ENCODE measurements around the gene GNPTG. TPM values are rescaled to one million over a fixed set of nuclear protein-coding genes. Genes with fewer than 3 reads are reported as not detected.

The GNPTG gene
- total and polyA plus RNA-seq, 9 of the 15 experiments (the other 6 are each of a cell fraction or from before 2014, with no cell fraction given): 0.69 to 33.3 (median 13.6) TPM

DNA sequence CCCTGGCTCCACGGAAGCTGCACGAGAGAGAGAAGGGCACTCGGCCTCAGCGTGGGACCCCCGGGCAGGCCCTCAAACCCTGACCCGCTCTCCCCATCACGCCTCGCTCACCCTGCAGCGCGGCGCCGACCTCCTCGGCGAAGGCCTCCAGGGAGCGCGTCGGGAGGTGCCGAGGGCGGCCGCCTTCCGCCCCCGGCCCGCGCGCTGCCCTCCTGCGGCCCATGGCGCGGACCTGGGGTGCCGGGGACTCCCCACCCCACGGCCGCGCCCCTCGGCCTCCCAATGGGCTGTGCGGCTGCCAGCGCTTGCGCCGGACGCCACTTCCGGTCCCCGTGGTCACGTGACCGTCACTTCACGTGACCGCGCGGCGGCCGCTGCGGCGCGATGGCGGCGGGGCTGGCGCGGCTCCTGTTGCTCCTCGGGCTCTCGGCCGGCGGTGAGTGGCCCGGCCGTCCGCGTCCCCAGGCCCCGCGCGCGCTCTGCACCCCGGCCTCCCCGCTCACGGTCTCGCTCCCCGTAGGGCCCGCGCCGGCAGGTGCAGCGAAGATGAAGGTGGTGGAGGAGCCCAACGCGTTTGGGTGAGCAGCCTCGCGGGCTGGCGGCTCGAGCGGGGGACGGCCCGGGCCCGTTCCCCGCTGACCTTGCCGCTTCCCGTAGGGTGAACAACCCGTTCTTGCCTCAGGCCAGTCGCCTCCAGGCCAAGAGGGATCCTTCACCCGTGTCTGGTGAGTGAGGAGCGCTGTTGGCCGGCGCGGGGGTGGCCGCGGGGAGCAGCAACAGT lies at the start of gene GNPTG, which contains the start of gene TSR3 (continued):
- no peak for TF ChIP-seq FOXJ2 (tag; IDR thresholded peaks at IDR 0.05)
- TF ChIP-seq, protein P1, sequence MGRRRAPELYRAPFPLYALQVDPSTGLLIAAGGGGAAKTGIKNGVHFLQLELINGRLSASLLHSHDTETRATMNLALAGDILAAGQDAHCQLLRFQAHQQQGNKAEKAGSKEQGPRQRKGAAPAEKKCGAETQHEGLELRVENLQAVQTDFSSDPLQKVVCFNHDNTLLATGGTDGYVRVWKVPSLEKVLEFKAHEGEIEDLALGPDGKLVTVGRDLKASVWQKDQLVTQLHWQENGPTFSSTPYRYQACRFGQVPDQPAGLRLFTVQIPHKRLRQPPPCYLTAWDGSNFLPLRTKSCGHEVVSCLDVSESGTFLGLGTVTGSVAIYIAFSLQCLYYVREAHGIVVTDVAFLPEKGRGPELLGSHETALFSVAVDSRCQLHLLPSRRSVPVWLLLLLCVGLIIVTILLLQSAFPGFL (CRISPR knock-in tag; IDR thresholded peaks at IDR 0.05): no peak
- peak; percentile 97 for TF ChIP-seq RAD51 (IDR thresholded peaks at IDR 0.05; ENCODE audit: borderline replicate concordance, low read depth)
- TF ChIP-seq, protein P2, sequence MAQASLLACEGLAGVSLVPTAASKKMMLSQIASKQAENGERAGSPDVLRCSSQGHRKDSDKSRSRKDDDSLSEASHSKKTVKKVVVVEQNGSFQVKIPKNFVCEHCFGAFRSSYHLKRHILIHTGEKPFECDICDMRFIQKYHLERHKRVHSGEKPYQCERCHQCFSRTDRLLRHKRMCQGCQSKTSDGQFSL (CRISPR knock-in tag; IDR thresholded peaks at IDR 0.05): no peak
- TF ChIP-seq, protein P2 (tag; IDR thresholded peaks at IDR 0.05): no peak
- TF ChIP-seq NR1H2 (CRISPR knock-in tag; IDR thresholded peaks at IDR 0.05): no peak
- TF ChIP-seq PHF20 (IDR thresholded peaks at IDR 0.05; ENCODE audit: partially characterized antibody): peak; percentile 97
- TF ChIP-seq, protein P3, sequence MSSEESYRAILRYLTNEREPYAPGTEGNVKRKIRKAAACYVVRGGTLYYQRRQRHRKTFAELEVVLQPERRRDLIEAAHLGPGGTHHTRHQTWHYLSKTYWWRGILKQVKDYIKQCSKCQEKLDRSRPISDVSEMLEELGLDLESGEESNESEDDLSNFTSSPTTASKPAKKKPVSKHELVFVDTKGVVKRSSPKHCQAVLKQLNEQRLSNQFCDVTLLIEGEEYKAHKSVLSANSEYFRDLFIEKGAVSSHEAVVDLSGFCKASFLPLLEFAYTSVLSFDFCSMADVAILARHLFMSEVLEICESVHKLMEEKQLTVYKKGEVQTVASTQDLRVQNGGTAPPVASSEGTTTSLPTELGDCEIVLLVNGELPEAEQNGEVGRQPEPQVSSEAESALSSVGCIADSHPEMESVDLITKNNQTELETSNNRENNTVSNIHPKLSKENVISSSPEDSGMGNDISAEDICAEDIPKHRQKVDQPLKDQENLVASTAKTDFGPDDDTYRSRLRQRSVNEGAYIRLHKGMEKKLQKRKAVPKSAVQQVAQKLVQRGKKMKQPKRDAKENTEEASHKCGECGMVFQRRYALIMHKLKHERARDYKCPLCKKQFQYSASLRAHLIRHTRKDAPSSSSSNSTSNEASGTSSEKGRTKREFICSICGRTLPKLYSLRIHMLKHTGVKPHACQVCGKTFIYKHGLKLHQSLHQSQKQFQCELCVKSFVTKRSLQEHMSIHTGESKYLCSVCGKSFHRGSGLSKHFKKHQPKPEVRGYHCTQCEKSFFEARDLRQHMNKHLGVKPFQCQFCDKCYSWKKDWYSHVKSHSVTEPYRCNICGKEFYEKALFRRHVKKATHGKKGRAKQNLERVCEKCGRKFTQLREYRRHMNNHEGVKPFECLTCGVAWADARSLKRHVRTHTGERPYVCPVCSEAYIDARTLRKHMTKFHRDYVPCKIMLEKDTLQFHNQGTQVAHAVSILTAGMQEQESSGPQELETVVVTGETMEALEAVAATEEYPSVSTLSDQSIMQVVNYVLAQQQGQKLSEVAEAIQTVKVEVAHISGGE (CRISPR knock-in tag; IDR thresholded peaks at IDR 0.05): peak in 1 of 3 experiments; percentile 34; a peak in 1 of 6 replicates
- TF ChIP-seq GATA2 (CRISPR knock-in tag; IDR thresholded peaks at IDR 0.05): no peak
- no peak for TF ChIP-seq PHTF2 (CRISPR knock-in tag; IDR thresholded peaks at IDR 0.05)
- TF ChIP-seq, protein P4, sequence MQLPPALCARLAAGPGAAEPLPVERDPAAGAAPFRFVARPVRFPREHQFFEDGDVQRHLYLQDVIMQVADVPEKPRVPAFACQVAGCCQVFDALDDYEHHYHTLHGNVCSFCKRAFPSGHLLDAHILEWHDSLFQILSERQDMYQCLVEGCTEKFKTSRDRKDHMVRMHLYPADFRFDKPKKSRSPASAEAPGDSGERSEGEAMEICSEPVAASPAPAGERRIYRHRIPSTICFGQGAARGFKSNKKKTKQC (CRISPR knock-in tag; IDR thresholded peaks at IDR 0.05): no peak
- TF ChIP-seq, protein P5, sequence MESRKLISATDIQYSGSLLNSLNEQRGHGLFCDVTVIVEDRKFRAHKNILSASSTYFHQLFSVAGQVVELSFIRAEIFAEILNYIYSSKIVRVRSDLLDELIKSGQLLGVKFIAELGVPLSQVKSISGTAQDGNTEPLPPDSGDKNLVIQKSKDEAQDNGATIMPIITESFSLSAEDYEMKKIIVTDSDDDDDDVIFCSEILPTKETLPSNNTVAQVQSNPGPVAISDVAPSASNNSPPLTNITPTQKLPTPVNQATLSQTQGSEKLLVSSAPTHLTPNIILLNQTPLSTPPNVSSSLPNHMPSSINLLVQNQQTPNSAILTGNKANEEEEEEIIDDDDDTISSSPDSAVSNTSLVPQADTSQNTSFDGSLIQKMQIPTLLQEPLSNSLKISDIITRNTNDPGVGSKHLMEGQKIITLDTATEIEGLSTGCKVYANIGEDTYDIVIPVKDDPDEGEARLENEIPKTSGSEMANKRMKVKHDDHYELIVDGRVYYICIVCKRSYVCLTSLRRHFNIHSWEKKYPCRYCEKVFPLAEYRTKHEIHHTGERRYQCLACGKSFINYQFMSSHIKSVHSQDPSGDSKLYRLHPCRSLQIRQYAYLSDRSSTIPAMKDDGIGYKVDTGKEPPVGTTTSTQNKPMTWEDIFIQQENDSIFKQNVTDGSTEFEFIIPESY (CRISPR knock-in tag; IDR thresholded peaks at IDR 0.05): 0 out of 2 replicates have a peak, but pooled peaks have one; percentile 29
- TF ChIP-seq POLR2G (IDR thresholded peaks at IDR 0.05; ENCODE audit: low read depth, low read length): peak; percentile 86
- TF ChIP-seq ZNF175 (CRISPR knock-in tag; IDR thresholded peaks at IDR 0.05; ENCODE audit: low read depth): no peak
- TF ChIP-seq SRSF7 (optimal IDR thresholded peaks at IDR 0.05; ENCODE audit: low read depth, low read length): no peak
- TF ChIP-seq ZNF444 (CRISPR knock-in tag; IDR thresholded peaks at IDR 0.05): no peak
- TF ChIP-seq ZNF311 (CRISPR knock-in tag; IDR thresholded peaks at IDR 0.05): no peak
- TF ChIP-seq POLR3G (IDR thresholded peaks at IDR 0.05; ENCODE audit: extremely low read depth, insufficient read length, insufficient replicate concordance): no peak
- TF ChIP-seq ZFP30 (CRISPR knock-in tag; IDR thresholded peaks at IDR 0.05; ENCODE audit: borderline replicate concordance): no peak
